Fibroblast of villous mesenchyme (primary cell): Measurements from ENCODE around the gene AP2B1. TPM values are rescaled to one million over a fixed set of nuclear protein-coding genes. Genes with fewer than 3 reads are reported as not detected.

ENCODE experiments used
- DNase-seq: peaks from one replicate; pipeline ENCODE4 v3.0.0-alpha.2; 2010; ENCODE audit warnings: low read depth
- H3K4me3 ChIP-seq: 2 replicates; pipeline ENCODE4 v1.5.1; 2011; ENCODE audit warnings: low read depth, mild to moderate bottlenecking, low read length
- small RNA-seq: library from RNA; depleted of rRNA; stranded (forward); fragments of <200 nt; gene quantifications from one replicate; pipeline ENCODE3, GENCODE V24; 2012
- total RNA-seq: library from RNA; depleted of rRNA; stranded (reverse); fragments of >200 nt; gene quantifications from 2 replicates; pipeline ENCODE4 v1.2.3, GENCODE V29; 2012
- TF ChIP-seq, protein P1 (sequence below): IDR thresholded peaks from 2 replicates; pipeline ENCODE4 v1.5.1; 2012; ENCODE audit warnings: low read depth, mild to moderate bottlenecking, low read length; ENCODE audit not compliant: insufficient read depth

The AP2B1 gene
- total RNA-seq, 1 donor: 97.6 TPM

DNA sequence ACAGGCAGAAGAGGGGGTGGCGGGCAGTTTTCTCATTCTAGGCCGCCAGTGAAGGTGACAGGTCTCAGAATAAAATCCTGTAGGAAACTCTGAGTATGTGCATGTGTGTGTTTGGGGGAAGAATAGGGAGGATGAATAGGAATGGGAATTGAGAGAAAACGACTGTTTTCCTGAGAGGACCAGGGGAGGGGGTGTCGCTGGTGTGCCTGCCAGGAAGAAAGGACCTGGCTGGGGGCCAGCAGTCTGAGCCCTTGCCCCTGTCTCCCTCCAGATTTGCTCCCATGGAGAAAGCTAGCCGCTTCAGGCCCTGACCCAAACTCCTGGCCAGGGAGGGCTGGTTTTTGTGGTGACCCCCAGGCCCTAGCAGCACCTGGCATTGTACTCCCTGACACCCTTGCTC is 187.9 kb downstream of the AP2B1 start:
- no peak overlapping the region for H3K4me3 ChIP-seq
- TF ChIP-seq, protein P1, sequence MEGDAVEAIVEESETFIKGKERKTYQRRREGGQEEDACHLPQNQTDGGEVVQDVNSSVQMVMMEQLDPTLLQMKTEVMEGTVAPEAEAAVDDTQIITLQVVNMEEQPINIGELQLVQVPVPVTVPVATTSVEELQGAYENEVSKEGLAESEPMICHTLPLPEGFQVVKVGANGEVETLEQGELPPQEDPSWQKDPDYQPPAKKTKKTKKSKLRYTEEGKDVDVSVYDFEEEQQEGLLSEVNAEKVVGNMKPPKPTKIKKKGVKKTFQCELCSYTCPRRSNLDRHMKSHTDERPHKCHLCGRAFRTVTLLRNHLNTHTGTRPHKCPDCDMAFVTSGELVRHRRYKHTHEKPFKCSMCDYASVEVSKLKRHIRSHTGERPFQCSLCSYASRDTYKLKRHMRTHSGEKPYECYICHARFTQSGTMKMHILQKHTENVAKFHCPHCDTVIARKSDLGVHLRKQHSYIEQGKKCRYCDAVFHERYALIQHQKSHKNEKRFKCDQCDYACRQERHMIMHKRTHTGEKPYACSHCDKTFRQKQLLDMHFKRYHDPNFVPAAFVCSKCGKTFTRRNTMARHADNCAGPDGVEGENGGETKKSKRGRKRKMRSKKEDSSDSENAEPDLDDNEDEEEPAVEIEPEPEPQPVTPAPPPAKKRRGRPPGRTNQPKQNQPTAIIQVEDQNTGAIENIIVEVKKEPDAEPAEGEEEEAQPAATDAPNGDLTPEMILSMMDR: no peak
- no peak for DNase-seq

DNA sequence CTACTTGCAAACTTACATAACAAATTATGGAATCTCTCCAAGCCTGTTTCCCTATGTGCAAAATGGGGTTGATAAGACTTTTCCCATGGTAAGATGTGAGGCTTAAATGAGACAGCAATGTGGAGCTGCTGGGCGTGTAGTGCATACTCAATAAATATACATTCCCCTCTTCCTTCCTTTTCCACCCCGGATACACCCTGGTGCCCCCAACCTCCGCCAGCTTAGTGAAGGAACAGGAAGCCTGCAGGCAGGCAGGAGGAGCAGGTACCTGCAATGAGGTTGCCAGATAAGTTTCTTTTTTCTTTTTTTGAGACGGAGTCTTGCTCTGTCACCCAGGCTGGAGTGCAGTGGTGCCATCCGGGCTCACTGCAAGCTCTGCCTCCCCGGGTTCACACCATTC is 188.5 kb downstream of the AP2B1 start:
- DNase-seq: peak; percentile 26
- TF ChIP-seq, protein P1: no peak
- H3K4me3 ChIP-seq: no peak overlapping the region

Small RNAs within 50 kb of the gene (small RNA-seq; reads per million reads assigned to genes)
- gene AC004134.1: not detected
- not detected for gene AC015911.1
- gene SNORD7: 24.1 reads per million, percentile 94 among the genes with 10 or more reads in this experiment

Other genes starting within 250 kb of the AP2B1 start
- 54.8 and 95.9 TPM in 2 replicates for gene SLFN11, start 213.7 kb upstream of the AP2B1 start, total RNA-seq
- gene SLFN12, start 154.8 kb upstream of the AP2B1 start, total RNA-seq: 30.6 and 47.9 TPM in 2 replicates
- gene SLFN13, start 138.6 kb upstream of the AP2B1 start, total RNA-seq: 1.6 and 2.6 TPM in 2 replicates
- gene SLFN12L, start 49.6 kb upstream of the AP2B1 start, total RNA-seq: not detected in 2 replicates
- gene SLFN14, start 26.5 kb upstream of the AP2B1 start, total RNA-seq: not detected in 2 replicates
- gene PEX12, start 8.8 kb upstream of the AP2B1 start, total RNA-seq: 6.4 and 7.3 TPM in 2 replicates
- gene RASL10B, start 144.3 kb downstream of the AP2B1 start, total RNA-seq: 6.4 and 12.1 TPM in 2 replicates
- not detected in 2 replicates for gene GAS2L2, start 165.9 kb downstream of the AP2B1 start, total RNA-seq
- gene C17orf50, start 173.6 kb downstream of the AP2B1 start, total RNA-seq: not detected in 2 replicates
- gene MMP28, start 208.3 kb downstream of the AP2B1 start, total RNA-seq: under 0.01 TPM in 2 replicates
- 47.1 and 55.4 TPM in 2 replicates for gene TAF15, start 222.2 kb downstream of the AP2B1 start, total RNA-seq